Activated naive CD8-positive, alpha-beta T cell treated with anti-CD3 and anti-CD28 coated beads, Interleukin-2, amount 10 ng/mL, durations not matched to agents 7 days and 5 days (primary cell): ENCODE measurements around the gene MTIF2. TPM values are rescaled to one million over a fixed set of nuclear protein-coding genes. Genes with fewer than 3 reads are reported as not detected.
"Not testable (repeated sequence)": the region's sequence is repeated elsewhere in the genome, so short reads cannot be mapped to it uniquely, and the experiment has no call there.

Experiments used
- ATAC-seq: fragments of 150-1000 bp; cut with Tn5 transposase; one replicate; pipeline ENCODE4 v1.10.0; 2021; ENCODE audit warnings: low read depth, moderate library complexity
- POLR2A ChIA-PET: fragments of 350-600 bp; sonication (Branson Sonifier 250); formaldehyde crosslinking; loops from one replicate; lab custom pipeline; 2021; ENCODE audit warnings: antibody characterized with exemption; lab: Charles Lee
- DNase-seq: peaks from one replicate; pipeline ENCODE4 v3.0.0; 2021
- H3K27ac Mint-ChIP-seq: one replicate; pipeline ENCODE4 v1.8.0; 2022; ENCODE audit warnings: mild to moderate bottlenecking, mixed read lengths
- H3K27me3 Mint-ChIP-seq: one replicate; pipeline ENCODE4 v1.8.0; 2022; ENCODE audit warnings: mild to moderate bottlenecking, moderate library complexity, mixed read lengths
- H3K36me3 Mint-ChIP-seq: one replicate; pipeline ENCODE4 v1.8.0; 2021; ENCODE audit warnings: mild to moderate bottlenecking, mixed read lengths
- H3K4me1 Mint-ChIP-seq: one replicate; pipeline ENCODE4 v1.8.0; 2021; ENCODE audit warnings: mixed read lengths
- H3K4me3 Mint-ChIP-seq: one replicate; pipeline ENCODE4 v1.8.0; 2022; ENCODE audit warnings: mild to moderate bottlenecking, moderate library complexity, mixed read lengths
- H3K9me3 Mint-ChIP-seq: one replicate; pipeline ENCODE4 v1.8.0; 2021; ENCODE audit warnings: mixed read lengths
- total RNA-seq, 2 experiments: library from RNA; stranded (reverse); gene quantifications; one replicate each; pipeline ENCODE4 v1.2.3, GENCODE V29; 2021

Gene MTIF2
- total RNA-seq: 10 to 100 TPM; 24.1 to 32.8 TPM

- H3K4me1 Mint-ChIP-seq: peaks cover 7% of the 10 kb centered on the region
- peak; percentile 94 for ATAC-seq
- no peaks in the 10 kb centered on the region for H3K27me3 Mint-ChIP-seq
- peak within 1 kb of the TSS; percentile 91 for H3K4me3 Mint-ChIP-seq
- DNase-seq: peak; percentile 89
- POLR2A ChIA-PET: interaction anchor here (0.7 to 1.2 kb wide), 7 partner anchors 12 to 250 kb away, joined by 3 to 4 read pairs (median 4); partner anchors contain the start of gene CFAP36
- H3K36me3 Mint-ChIP-seq: peaks cover 5% of the 10 kb centered on the region
- H3K9me3 Mint-ChIP-seq: no peaks in the 10 kb centered on the region
- H3K27ac Mint-ChIP-seq: peak within 1 kb of the TSS; percentile 94
These were observed at the start of gene MTIF2 for GRCh38 chr2:55268907-55269644. Gene MTIF2 (minus strand): TSS chr2:55269231. CDS start chr2:55263858, 5,373 bp downstream.

- no peaks in the 10 kb centered on the region for H3K9me3 Mint-ChIP-seq
- no peaks in the 10 kb centered on the region for H3K27me3 Mint-ChIP-seq
- peaks cover 2% of the 10 kb centered on the region for H3K4me1 Mint-ChIP-seq
- H3K4me3 Mint-ChIP-seq: no peak overlapping the region
- no peak for DNase-seq
- POLR2A ChIA-PET: no interaction called here
- peaks cover 10% of the 10 kb centered on the region for H3K36me3 Mint-ChIP-seq
- no peak overlapping the region for H3K27ac Mint-ChIP-seq
- no peak for ATAC-seq
These were observed 46.0 kb upstream of the MTIF2 start for GRCh38 chr2:55314985-55315384.

GRCh38 chr2:55311444-55311870, 42.4 kb upstream of the MTIF2 start:
- Mint-ChIP-seq H3K36me3 (peaks cover 10% of the 10 kb centered on the region), H3K4me1 (peaks cover 5% of the 10 kb centered on the region), H3K4me3 (no peak overlapping the region), H3K27me3 (no peaks in the 10 kb centered on the region), H3K27ac (no peak overlapping the region), H3K9me3 (no peaks in the 10 kb centered on the region)
- ATAC-seq (peak; percentile 30), DNase-seq (no peak)
- POLR2A ChIA-PET: interaction anchor here (0.5 kb wide), 1 partner anchor 516 kb away, joined by 3 read pairs; no protein-coding TSS in a partner anchor

- no peaks in the 10 kb centered on the region for H3K27me3 Mint-ChIP-seq
- ATAC-seq (no peak), DNase-seq (no peak)
- H3K4me1 Mint-ChIP-seq: peaks cover 5% of the 10 kb centered on the region
- H3K9me3 Mint-ChIP-seq: no peaks in the 10 kb centered on the region
- POLR2A ChIA-PET: no interaction called here
- no peak overlapping the region for H3K27ac Mint-ChIP-seq
- H3K36me3 Mint-ChIP-seq: peaks cover 8% of the 10 kb centered on the region
- no peak overlapping the region for H3K4me3 Mint-ChIP-seq
These were observed 40.4 kb upstream of the MTIF2 start for GRCh38 chr2:55309446-55309845.

- H3K36me3 Mint-ChIP-seq: peaks cover 5% of the 10 kb centered on the region
- ATAC-seq: no peak
- no peak for DNase-seq
- POLR2A ChIA-PET: interaction anchor here (0.6 kb wide), 1 partner anchor 131 kb away, joined by 5 read pairs; no protein-coding TSS in a partner anchor
- no peak overlapping the region for H3K4me3 Mint-ChIP-seq
- no peaks in the 10 kb centered on the region for H3K9me3 Mint-ChIP-seq
- no peak overlapping the region for H3K27ac Mint-ChIP-seq
- H3K4me1 Mint-ChIP-seq: no peaks in the 10 kb centered on the region
- no peaks in the 10 kb centered on the region for H3K27me3 Mint-ChIP-seq
These were observed 33.2 kb upstream of the MTIF2 start for GRCh38 chr2:55302241-55302640.

GRCh38 chr2:55301277-55301676, 32.2 kb upstream of the MTIF2 start:
- POLR2A ChIA-PET: no interaction called here
- H3K4me1 Mint-ChIP-seq: no peaks in the 10 kb centered on the region
- no peak overlapping the region for H3K27ac Mint-ChIP-seq
- DNase-seq: no peak
- H3K4me3 Mint-ChIP-seq: no peak overlapping the region
- H3K9me3 Mint-ChIP-seq: no peaks in the 10 kb centered on the region
- no peaks in the 10 kb centered on the region for H3K27me3 Mint-ChIP-seq
- ATAC-seq: no peak
- peaks cover 5% of the 10 kb centered on the region for H3K36me3 Mint-ChIP-seq

GRCh38 chr2:55296393-55296792, 27.4 kb upstream of the MTIF2 start:
- Mint-ChIP-seq H3K4me3 (no peak overlapping the region), H3K9me3 (no peaks in the 10 kb centered on the region), H3K4me1 (peaks cover 10% of the 10 kb centered on the region), H3K27me3 (no peaks in the 10 kb centered on the region), H3K36me3 (peaks cover 8% of the 10 kb centered on the region), H3K27ac (no peak overlapping the region)
- ATAC-seq: no peak
- POLR2A ChIA-PET: interaction anchor here (0.6 kb wide), 1 partner anchor 1480 kb away, joined by 3 read pairs; no protein-coding TSS in a partner anchor
- DNase-seq: no peak

GRCh38 chr2:55283083-55283482, 14.1 kb upstream of the MTIF2 start:
- ATAC-seq (no peak), DNase-seq (no peak)
- Mint-ChIP-seq H3K9me3 (no peaks in the 10 kb centered on the region), H3K27ac (peak overlapping the region; percentile 7), H3K27me3 (no peaks in the 10 kb centered on the region), H3K4me1 (peaks cover 11% of the 10 kb centered on the region), H3K4me3 (peak overlapping the region; percentile 57), H3K36me3 (peaks cover 6% of the 10 kb centered on the region)
- POLR2A ChIA-PET: no interaction called here

GRCh38 chr2:55282110-55282917, 13.3 kb upstream of the MTIF2 start:
- Mint-ChIP-seq H3K36me3 (peaks cover 6% of the 10 kb centered on the region), H3K4me1 (peaks cover 11% of the 10 kb centered on the region), H3K27me3 (no peaks in the 10 kb centered on the region), H3K27ac (peak overlapping the region; percentile 95), H3K9me3 (no peaks in the 10 kb centered on the region), H3K4me3 (peak overlapping the region; percentile 87)
- peak; percentile 100 for ATAC-seq
- POLR2A ChIA-PET: interaction anchor here (0.6 to 1.4 kb wide), 5 partner anchors 10 to 237 kb away, joined by 3 to 4 read pairs (median 3); partner anchors contain the start of genes CFAP36 and MTIF2
- DNase-seq: peak; percentile 87

- Mint-ChIP-seq H3K4me3 (peak overlapping the region; percentile 49), H3K27ac (peak overlapping the region; percentile 38), H3K4me1 (peaks cover 11% of the 10 kb centered on the region)
- ATAC-seq, H3K27me3 Mint-ChIP-seq, DNase-seq, H3K36me3 Mint-ChIP-seq, H3K9me3 Mint-ChIP-seq: not testable (repeated sequence)
- POLR2A ChIA-PET: interaction anchor here (0.8 to 1.4 kb wide), 2 partner anchors 11 to 238 kb away, joined by 4 read pairs; partner anchors contain the start of gene CFAP36
These were observed 12.0 kb upstream of the MTIF2 start for GRCh38 chr2:55280851-55281546.

- H3K27me3 Mint-ChIP-seq, POLR2A ChIA-PET, ATAC-seq, H3K36me3 Mint-ChIP-seq, DNase-seq, H3K9me3 Mint-ChIP-seq, H3K4me3 Mint-ChIP-seq, H3K27ac Mint-ChIP-seq: not testable (repeated sequence)
- peaks cover 11% of the 10 kb centered on the region for H3K4me1 Mint-ChIP-seq
These were observed 10.9 kb upstream of the MTIF2 start for GRCh38 chr2:55279859-55280424.

GRCh38 chr2:55279214-55279835, 10.3 kb upstream of the MTIF2 start:
- H3K36me3 Mint-ChIP-seq, H3K27ac Mint-ChIP-seq, ATAC-seq, H3K9me3 Mint-ChIP-seq, H3K27me3 Mint-ChIP-seq, H3K4me3 Mint-ChIP-seq, DNase-seq, POLR2A ChIA-PET: not testable (repeated sequence)
- peaks cover 11% of the 10 kb centered on the region for H3K4me1 Mint-ChIP-seq
